Neural cell (in vitro differentiated cells): ENCODE data around the gene AP4S1. TPM values are rescaled to one million over a fixed set of nuclear protein-coding genes. Genes with fewer than 3 reads are reported as not detected.

Experiments
- H2AFZ ChIP-seq: fragments of 200-600, 300-800 bp; sonication (generic), shearing (Covaris generic); 2 replicates; pipeline ENCODE4 v1.6.0; 2014; ENCODE audit warnings: low read depth, mild to moderate bottlenecking, antibody characterized with exemption, low read length, moderate library complexity
- H3F3A ChIP-seq: fragments of 200-600 bp; shearing (Covaris generic); 2 replicates; pipeline ENCODE4 v1.6.1; 2016; ENCODE audit warnings: mild to moderate bottlenecking, moderate library complexity, mixed read lengths, antibody characterized with exemption, low read length; ENCODE audit not compliant: insufficient read depth, poor library complexity, severe bottlenecking
- H3K27ac ChIP-seq: fragments of 200-600, 300-800 bp; sonication (generic), shearing (Covaris generic); 2 replicates; pipeline ENCODE4 v1.5.1; 2014; ENCODE audit warnings: mild to moderate bottlenecking, low read length, moderate library complexity
- H3K27me3 ChIP-seq: fragments of 300-800, 200-600 bp; sonication (generic), shearing (Covaris generic); 2 replicates; pipeline ENCODE4 v1.6.0; 2014; ENCODE audit warnings: mild to moderate bottlenecking, low read depth, low read length, moderate library complexity; ENCODE audit not compliant: insufficient read depth
- H3K36me3 ChIP-seq: fragments of 300-800, 200-600 bp; sonication (generic), shearing (Covaris generic); 2 replicates; pipeline ENCODE4 v1.5.1; 2014; ENCODE audit warnings: mild to moderate bottlenecking, antibody characterized with exemption, low read length, moderate library complexity; ENCODE audit not compliant: insufficient read depth
- H3K4me2 ChIP-seq: fragments of 300-800, 200-600 bp; sonication (generic), shearing (Covaris generic); 2 replicates; pipeline ENCODE4 v1.6.0; 2014; ENCODE audit warnings: mild to moderate bottlenecking, low read length
- H3K4me3 ChIP-seq: fragments of 300-800, 200-600 bp; sonication (generic), shearing (Covaris generic); 2 replicates; pipeline ENCODE4 v1.5.1; 2014; ENCODE audit warnings: mild to moderate bottlenecking, low read length, moderate library complexity
- H3K79me2 ChIP-seq: fragments of 200-600 bp; shearing (Covaris generic); replicated peaks from 2 replicates; pipeline ENCODE4 v1.6.0; 2014; ENCODE audit warnings: mild to moderate bottlenecking, low read length, moderate library complexity; ENCODE audit not compliant: insufficient read depth
- H3K9ac ChIP-seq: fragments of 300-800, 200-600 bp; sonication (generic), shearing (Covaris generic); 2 replicates; pipeline ENCODE4 v1.6.1; 2016; ENCODE audit warnings: mild to moderate bottlenecking, low read length, mixed read lengths
- H3K9me2 ChIP-seq: fragments of 200-600 bp; shearing (Covaris generic); 2 replicates; pipeline ENCODE4 v1.6.1; 2016; ENCODE audit warnings: mild to moderate bottlenecking, low read length, mixed read lengths; ENCODE audit not compliant: insufficient read depth
- H3K9me3 ChIP-seq: fragments of 200-600, 300-800 bp; sonication (generic), shearing (Covaris generic); 2 replicates; pipeline ENCODE4 v1.6.1; 2016; ENCODE audit warnings: mild to moderate bottlenecking, mixed run types, low read length, moderate library complexity, mixed read lengths
- H4K20me1 ChIP-seq: fragments of 200-600 bp; shearing (Covaris generic); 2 replicates; pipeline ENCODE4 v1.6.1; 2016; ENCODE audit warnings: mild to moderate bottlenecking, mixed run types; ENCODE audit not compliant: insufficient read depth
- EP300 ChIP-seq: fragments of 450-650 bp; conservative IDR thresholded peaks from 2 replicates; pipeline ENCODE4 v1.6.1; 2014; ENCODE audit warnings: antibody characterized with exemption, mild to moderate bottlenecking, moderate library complexity; ENCODE audit not compliant: poor library complexity, severe bottlenecking
- EZH2 ChIP-seq: fragments of 200-600, 300-800 bp; shearing (Covaris generic), sonication (generic); IDR thresholded peaks from 2 replicates; pipeline ENCODE4 v1.6.1; 2014; ENCODE audit warnings: antibody characterized with exemption, low read length, borderline replicate concordance, mild to moderate bottlenecking; ENCODE audit not compliant: insufficient read depth, poor library complexity, severe bottlenecking
- MXI1 ChIP-seq: fragments of 450-650 bp; conservative IDR thresholded peaks from 2 replicates; pipeline ENCODE4 v1.6.1; 2014; ENCODE audit warnings: antibody characterized with exemption, mild to moderate bottlenecking; ENCODE audit not compliant: poor library complexity, severe bottlenecking
- POLR2AphosphoS5 ChIP-seq: IDR thresholded peaks from 2 replicates; pipeline ENCODE4 v1.6.1; 2012
- RAD21 ChIP-seq: fragments of 450-650 bp; conservative IDR thresholded peaks from 2 replicates; pipeline ENCODE4 v1.6.1; 2014; ENCODE audit warnings: antibody characterized with exemption, mild to moderate bottlenecking, moderate library complexity
- SMC3 ChIP-seq: fragments of 450-650 bp; conservative IDR thresholded peaks from 2 replicates; pipeline ENCODE4 v1.6.1; 2014; ENCODE audit warnings: antibody characterized with exemption, mild to moderate bottlenecking, moderate library complexity; ENCODE audit not compliant: poor library complexity
- TAF1 ChIP-seq: IDR thresholded peaks from 2 replicates; pipeline ENCODE4 v1.6.1; 2012; ENCODE audit warnings: low read depth
- polyA plus RNA-seq: library from polyadenylated mRNA; depleted of rRNA; stranded (reverse); fragments of >200 nt; gene quantifications from 2 replicates; pipeline ENCODE4 v1.2.3, GENCODE V29; 2014
- TF ChIP-seq, protein P1 (sequence below): fragments of 450-650 bp; IDR thresholded peaks from 2 replicates; pipeline ENCODE4 v1.5.1; 2014; ENCODE audit warnings: antibody characterized with exemption, mild to moderate bottlenecking, moderate library complexity; ENCODE audit not compliant: poor library complexity, severe bottlenecking
- TF ChIP-seq, protein P2 (sequence below): IDR thresholded peaks from 2 replicates; pipeline ENCODE4 v1.6.1; 2012; ENCODE audit warnings: borderline replicate concordance

AP4S1 gene
- polyA plus RNA-seq, 1 donor from 2014 or later: 20.8 TPM

DNA sequence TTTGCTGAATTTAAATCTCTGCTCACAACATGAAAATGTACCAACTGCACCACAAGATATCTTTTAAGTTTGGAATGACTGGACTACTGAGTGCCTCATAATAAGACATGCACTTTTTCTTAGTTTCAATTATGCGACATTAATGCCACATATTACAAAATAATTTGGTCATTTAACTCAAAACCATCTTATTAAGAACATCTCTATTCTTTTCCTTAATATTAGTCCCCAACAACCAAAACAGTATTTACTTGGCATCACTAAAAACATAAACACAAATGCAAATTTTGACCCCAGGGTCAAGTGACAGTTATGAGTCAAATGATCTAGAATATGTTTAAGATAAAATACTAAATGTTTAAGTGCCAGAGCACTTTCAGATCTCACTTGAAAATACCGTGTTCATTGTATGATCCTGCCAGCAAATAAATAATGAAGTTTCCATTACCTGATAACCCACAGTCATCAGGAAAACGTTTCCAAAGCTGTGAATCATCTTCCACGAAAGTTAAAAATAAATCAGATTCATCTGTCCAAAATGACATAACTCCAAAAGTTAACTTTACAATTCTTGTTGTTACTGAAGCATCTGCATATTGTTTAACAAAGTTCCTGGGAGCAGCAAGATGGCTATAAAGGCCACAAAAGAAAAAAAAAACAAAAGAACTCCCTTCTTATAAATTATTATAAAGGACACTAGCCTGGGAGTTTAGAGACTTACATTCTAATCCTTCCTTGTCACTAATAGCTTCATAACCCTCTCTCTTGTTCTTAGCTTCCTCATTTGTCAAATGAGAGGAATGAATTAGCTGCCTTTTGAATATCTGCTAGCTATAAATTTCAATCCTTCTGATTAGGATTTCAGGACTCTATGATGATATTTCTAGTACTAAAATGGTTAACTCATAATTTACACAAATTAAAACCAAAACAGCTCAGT lies 30.5 kb upstream of the AP4S1 start:
- TF ChIP-seq SMC3 (no peak), EP300 (no peak), RAD21 (no peak), MXI1 (no peak), EZH2 (no peak), TAF1 (no peak), POLR2AphosphoS5 (no peak)
- TF ChIP-seq, protein P1, sequence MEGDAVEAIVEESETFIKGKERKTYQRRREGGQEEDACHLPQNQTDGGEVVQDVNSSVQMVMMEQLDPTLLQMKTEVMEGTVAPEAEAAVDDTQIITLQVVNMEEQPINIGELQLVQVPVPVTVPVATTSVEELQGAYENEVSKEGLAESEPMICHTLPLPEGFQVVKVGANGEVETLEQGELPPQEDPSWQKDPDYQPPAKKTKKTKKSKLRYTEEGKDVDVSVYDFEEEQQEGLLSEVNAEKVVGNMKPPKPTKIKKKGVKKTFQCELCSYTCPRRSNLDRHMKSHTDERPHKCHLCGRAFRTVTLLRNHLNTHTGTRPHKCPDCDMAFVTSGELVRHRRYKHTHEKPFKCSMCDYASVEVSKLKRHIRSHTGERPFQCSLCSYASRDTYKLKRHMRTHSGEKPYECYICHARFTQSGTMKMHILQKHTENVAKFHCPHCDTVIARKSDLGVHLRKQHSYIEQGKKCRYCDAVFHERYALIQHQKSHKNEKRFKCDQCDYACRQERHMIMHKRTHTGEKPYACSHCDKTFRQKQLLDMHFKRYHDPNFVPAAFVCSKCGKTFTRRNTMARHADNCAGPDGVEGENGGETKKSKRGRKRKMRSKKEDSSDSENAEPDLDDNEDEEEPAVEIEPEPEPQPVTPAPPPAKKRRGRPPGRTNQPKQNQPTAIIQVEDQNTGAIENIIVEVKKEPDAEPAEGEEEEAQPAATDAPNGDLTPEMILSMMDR: no peak
- TF ChIP-seq, protein P2, sequence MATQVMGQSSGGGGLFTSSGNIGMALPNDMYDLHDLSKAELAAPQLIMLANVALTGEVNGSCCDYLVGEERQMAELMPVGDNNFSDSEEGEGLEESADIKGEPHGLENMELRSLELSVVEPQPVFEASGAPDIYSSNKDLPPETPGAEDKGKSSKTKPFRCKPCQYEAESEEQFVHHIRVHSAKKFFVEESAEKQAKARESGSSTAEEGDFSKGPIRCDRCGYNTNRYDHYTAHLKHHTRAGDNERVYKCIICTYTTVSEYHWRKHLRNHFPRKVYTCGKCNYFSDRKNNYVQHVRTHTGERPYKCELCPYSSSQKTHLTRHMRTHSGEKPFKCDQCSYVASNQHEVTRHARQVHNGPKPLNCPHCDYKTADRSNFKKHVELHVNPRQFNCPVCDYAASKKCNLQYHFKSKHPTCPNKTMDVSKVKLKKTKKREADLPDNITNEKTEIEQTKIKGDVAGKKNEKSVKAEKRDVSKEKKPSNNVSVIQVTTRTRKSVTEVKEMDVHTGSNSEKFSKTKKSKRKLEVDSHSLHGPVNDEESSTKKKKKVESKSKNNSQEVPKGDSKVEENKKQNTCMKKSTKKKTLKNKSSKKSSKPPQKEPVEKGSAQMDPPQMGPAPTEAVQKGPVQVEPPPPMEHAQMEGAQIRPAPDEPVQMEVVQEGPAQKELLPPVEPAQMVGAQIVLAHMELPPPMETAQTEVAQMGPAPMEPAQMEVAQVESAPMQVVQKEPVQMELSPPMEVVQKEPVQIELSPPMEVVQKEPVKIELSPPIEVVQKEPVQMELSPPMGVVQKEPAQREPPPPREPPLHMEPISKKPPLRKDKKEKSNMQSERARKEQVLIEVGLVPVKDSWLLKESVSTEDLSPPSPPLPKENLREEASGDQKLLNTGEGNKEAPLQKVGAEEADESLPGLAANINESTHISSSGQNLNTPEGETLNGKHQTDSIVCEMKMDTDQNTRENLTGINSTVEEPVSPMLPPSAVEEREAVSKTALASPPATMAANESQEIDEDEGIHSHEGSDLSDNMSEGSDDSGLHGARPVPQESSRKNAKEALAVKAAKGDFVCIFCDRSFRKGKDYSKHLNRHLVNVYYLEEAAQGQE: no peak
- H3K27ac ChIP-seq: no peak overlapping the region

DNA sequence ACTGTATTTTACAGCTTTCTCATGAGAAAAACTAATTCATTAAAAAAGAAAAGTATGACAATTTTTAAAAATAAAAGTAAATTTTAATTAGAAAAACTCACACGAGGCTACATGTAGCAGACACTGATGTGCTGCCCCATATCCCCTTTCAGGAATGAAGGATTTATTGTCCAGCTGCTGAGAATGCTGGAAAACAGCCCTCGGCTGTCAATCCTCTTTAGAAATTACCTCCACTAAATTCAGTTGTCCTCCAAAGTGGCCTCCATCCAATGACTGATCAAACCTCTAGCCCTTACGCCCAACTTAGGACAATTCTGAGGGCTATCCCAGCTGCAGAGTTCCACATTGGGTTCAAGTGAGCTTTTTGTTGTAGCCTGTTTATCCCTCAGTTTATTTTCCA lies 29.8 kb upstream of the AP4S1 start:
- H3K27me3 ChIP-seq: no peaks in the 10 kb centered on the region
- no peaks in the 10 kb centered on the region for H4K20me1 ChIP-seq
- no peaks in the 10 kb centered on the region for H3K9me2 ChIP-seq
- H3K4me3 ChIP-seq: no peak overlapping the region
- H3K9ac ChIP-seq: no peak overlapping the region
- no peaks in the 10 kb centered on the region for H3F3A ChIP-seq
- no peak overlapping the region for H2AFZ ChIP-seq
- TF ChIP-seq MXI1 (no peak), RAD21 (no peak), EP300 (no peak), POLR2AphosphoS5 (no peak), SMC3 (no peak), TAF1 (no peak)
- H3K9me3 ChIP-seq: peaks cover 5% of the 10 kb centered on the region
- no peaks in the 10 kb centered on the region for H3K36me3 ChIP-seq
- H3K79me2 ChIP-seq: peaks cover 87% of the 10 kb centered on the region
- H3K4me2 ChIP-seq: no peak overlapping the region
- no peak overlapping the region for H3K27ac ChIP-seq

More for the DNA sequence above, 30.5 kb upstream of the AP4S1 start:
- no peaks in the 10 kb centered on the region for H3F3A ChIP-seq
- H3K9me3 ChIP-seq: peaks cover 5% of the 10 kb centered on the region
- H2AFZ ChIP-seq: no peak overlapping the region
- no peak overlapping the region for H3K4me3 ChIP-seq
- no peaks in the 10 kb centered on the region for H3K36me3 ChIP-seq
- H3K79me2 ChIP-seq: peaks cover 85% of the 10 kb centered on the region
- no peak overlapping the region for H3K4me2 ChIP-seq
- H4K20me1 ChIP-seq: no peaks in the 10 kb centered on the region
- no peaks in the 10 kb centered on the region for H3K27me3 ChIP-seq
- no peak overlapping the region for H3K9ac ChIP-seq
- H3K9me2 ChIP-seq: no peaks in the 10 kb centered on the region
